Stimulated activated CD4-positive, alpha-beta T cell treated with anti-CD3 and anti-CD28 coated beads, TNF-alpha, amount 100 ng/mL, for 4 hours (primary cell): Measurements from ENCODE around the gene DNM2.
"Not testable (repeated sequence)": the region's sequence is repeated elsewhere in the genome, so short reads cannot be mapped to it uniquely, and the experiment has no call there.

Experiments used
- DNase-seq, 3 experiments: peaks; one replicate each; pipeline ENCODE4 v3.0.0-alpha.2; 2020; ENCODE audit warnings: low read depth in 3 of 3

DNM2 gene

DNA sequence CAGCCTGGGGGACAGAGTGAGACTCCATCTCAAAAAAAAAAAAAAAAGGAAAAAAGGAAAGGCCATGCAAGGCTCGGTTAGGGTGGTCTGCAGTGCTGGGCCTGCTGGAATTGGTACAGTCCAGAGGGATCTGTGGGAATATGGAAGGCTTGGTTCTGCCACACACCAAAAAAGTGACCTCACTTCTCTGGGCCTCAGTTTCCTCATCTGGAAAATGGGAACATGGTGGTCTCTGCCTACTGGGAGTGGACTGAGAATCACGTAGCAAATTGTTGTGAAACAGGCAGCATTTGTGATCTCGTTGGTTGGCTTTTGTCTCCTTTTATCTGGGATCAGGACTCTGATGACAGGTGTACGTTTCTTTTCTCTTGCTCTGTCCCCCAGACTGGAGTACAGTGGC is 7.5 kb downstream of the DNM2 start:
- DNase-seq: no peak

DNA sequence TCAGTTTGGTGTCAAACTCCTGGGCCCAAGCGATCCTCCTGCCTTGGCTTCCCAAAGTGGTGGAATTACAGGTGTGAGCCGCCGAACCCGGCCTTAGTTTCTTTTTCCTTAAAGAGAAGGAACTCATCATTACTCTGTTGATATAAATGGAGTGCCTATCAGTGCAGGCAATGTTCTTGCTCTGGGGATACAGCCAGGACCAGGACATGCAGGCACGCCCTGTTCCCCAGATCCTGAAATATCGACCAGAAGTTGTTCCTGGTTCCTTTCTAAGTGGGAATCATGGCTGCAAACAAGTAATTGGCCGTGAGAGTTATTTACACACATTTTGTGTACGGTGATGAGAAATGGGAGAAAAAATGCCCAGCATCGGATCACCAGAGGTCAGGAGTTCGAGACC is 8.4 kb downstream of the DNM2 start:
- DNase-seq: no peak

DNA sequence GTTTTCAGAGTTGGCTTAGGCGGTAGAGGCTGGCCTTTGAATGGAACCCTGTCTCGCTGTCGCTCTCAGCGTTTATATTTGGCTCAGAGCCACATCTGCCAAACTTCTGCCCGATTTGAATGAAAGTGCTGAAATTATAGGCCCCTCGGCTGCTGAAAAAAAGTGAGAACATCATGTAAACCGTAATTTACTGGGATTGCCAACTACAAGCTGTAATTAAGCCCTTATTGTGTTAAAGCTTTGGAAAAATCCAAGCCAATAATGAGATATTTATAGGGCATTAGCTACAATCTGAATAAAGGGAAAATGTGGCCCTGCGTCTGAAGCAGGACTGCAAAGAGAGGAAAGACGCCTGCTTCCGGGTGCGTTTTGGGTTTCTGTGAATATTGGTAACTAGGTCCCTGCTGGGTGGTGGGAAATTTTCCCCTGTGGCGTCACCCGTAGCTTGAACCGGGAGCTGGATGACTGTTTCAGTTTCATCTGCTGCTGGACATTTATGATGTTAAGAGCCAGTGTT is 9.9 kb downstream of the DNM2 start:
- no peak for DNase-seq

DNA sequence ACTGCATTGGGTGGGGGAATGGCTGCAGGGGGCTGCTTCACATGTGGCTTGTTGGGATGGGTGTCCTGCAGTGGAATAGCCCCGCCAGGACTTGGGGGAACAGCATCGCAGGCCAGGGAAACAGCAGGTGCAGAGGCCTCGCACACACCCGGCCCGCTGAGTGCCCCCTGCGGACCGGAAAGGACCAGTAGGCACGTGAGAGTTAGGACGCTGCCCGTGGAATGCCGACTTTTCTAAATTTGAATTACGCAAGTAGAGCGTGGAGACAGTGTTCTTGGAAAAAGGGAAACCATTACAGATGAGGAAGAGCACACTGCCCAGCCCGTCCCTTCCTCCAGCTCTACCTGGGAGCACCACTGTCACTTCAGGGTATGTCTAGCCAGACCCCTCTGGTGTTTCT is 11.5 kb downstream of the DNM2 start:
- DNase-seq: no peak

DNA sequence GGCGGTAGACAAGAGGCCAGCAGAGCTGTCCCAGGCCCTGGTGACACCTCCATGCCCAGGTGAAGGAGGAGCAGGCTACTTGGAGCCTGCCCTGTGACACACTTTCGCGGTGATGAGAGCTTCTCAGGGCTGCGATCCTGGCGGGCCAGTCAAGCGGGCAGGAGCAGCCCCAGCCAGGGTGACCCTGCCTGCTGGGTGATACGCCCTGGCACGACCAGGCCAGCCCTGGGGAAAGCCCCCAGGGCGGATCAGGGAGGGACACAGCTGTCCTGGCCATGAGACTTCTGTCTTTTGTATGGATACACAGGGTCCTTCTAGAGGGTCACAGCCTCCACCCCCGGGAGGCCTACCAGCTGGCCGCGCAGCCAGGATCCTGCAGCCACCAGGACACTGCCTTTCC is 13.1 kb downstream of the DNM2 start:
- DNase-seq: no peak

DNA sequence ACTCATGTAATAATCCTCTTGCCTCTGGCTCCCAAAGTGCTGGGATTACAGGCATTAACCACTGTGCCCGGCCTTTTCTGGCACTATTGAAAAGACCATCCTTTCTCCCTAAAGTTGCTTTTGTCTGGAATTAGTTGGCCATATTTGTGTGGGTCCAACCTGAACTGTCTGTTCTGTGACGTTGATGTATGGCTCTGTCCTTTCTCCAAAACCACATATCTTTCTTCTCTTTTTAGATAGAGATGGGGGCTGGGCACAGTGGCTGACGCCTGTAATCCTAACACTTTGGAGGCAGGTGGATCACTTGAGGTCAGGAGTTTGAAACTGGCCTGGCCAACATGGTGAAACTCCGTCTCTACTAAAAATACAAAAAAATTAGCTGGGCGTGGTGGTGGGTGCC is 17.9 kb downstream of the DNM2 start:
- no peak for DNase-seq

DNA sequence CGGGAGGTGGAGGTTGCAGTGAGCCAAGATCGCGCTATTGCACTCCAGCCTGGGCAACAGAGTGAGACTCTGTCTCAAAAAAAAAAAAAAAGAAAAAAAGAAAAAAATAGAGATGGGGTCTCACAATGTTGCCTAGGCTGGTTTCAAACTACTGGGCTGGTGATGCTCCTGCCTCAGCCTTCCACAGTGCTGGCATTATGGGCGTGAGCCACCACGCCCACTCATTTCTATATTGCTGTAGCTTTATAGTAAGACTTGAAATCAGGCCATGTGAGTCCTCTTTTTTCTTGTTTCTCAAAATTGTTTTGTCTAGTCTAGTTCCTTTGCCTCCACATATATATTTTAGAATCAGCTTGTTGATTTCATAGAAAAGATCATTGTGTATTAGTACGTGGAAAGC is 18.3 kb downstream of the DNM2 start:
- DNase-seq: no peak

DNA sequence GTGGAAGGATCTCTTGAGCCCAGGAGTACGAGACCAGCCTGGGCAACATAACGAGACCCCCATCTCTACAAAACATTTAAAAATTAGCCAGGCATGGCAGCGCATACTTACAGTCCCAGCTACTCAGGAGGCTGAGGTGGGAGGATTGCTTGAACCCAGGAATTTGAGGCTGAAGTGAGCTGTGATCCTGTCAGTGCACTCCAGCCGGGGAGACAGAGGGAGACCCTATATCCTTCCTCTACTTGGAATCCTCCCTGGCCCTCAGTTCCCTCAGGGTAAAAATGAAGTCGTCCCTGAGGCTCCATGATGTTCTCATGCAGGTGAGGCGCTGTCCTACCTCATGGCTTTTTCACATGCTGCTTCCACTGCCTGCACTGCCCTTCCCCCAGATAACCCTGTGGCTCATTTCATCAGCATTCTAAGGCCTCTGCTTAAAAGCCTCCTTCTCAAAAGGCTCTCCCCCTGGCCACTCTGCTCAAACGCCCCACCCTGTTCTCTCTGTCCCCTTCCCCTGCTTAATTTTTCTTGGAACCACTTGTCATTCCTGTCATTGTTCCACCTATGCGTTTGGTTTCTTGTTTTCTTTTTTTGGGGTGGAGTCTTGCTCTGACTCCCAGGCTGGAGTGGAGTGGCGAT is 19.2 kb downstream of the DNM2 start:
- no peak for DNase-seq

DNA sequence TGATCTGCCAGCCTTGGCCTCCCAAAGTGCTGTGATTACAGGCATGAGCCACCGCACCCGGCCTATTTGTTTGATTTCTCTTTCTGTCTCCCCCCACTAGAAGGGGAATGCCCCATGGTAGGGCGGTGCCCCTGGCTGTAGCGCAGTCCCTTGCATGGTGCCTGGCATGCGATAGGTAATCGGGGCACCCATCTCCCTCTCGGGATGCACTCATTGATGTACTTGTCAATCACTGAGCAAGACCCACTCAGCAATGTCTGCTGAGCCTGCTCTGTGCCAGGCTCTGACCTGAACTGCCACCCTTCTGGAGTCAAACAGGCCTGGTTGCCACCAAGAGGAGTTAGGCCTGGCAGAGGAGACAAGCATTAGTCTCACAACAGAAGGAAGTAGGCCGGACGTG is 19.8 kb downstream of the DNM2 start:
- no peak for DNase-seq

DNA sequence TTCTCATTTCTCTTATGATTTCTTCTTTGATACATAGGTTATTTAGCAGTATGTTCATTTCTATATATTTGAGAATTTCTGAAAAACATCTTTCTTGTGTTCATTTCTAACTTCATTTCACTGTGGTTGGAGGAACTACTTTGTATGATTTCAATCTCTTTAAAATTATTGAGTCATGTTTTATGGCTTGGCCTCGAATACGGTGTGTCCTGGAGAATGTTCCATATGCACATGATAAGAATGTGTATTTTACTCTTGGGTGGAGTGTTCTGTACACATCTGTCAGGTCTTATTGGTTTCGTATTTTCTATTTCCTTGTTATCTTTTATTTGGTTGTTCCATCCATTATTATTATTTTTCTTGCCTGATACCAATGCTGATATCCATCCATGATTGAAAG is 22.9 kb downstream of the DNM2 start:
- DNase-seq: no peak

DNA sequence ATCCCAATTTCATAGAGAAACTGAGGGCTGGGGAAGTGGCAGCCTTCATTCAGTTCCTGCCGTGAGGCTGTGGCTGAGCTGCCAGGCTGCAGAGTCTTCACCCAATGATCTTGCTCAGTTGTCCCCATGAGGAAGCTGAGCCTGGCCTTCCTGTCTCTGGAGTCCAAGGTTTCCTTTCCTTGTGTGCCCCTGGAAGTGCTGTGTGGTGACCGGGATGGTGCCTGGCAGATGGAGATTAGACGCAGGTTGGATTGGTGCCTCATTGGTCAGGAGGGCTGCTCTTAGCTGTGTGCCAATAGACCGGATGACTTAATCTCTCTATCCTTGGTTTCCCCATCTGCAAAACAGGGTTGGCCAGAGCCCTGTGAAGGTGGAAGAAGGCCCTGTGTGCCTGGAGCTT is 24.6 kb downstream of the DNM2 start:
- no peak for DNase-seq

DNA sequence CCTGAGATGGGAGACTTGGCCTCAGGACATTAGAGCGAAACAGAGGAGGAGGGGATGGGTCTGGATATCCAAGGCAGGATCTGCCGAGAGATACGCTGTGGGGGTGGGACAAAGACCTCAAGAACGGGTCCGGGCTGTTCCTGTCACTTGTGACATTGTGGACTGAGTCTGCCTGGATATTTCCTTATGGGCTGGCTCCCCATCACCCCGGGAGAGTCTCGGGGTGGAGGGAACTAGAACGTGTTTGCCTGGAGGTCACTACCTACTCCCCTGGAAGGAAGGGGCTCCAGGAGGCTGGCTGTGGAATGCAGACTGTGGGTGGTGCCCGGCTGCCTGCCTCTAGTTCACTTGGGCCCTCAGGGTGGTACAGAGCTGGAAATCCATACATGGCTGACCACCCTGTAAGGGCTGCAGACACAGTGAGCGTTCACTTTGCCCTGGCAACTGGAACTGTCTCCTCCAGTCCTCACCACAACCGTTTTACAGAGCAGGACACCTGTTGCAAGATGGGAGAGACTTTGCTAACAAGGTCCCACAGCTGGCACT is 26.4 kb downstream of the DNM2 start:
- DNase-seq: no peak

DNA sequence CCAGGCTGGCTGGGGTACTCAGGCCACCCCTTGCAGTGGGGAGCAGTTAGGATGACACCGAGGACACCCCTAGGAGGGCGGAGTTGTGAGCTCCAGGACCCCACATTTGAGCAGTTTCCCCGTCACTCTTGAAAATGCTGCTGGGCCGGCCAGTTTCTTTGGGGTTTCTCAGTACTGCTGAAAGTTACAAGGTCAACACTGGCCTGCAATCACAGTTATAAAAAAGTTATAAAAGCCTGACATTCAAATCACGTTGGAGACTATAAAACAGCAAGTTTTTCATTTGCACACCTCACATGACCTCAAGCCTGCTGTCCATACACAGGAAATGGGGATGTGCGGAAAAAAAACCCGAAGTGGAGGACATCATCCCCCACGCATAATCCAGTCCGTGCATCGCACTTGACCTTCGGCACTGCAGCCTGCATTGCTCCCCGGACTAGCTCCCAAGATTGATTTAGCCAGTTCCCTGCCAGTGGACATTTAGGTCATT is 27.0 kb downstream of the DNM2 start:
- no peak for DNase-seq

DNA sequence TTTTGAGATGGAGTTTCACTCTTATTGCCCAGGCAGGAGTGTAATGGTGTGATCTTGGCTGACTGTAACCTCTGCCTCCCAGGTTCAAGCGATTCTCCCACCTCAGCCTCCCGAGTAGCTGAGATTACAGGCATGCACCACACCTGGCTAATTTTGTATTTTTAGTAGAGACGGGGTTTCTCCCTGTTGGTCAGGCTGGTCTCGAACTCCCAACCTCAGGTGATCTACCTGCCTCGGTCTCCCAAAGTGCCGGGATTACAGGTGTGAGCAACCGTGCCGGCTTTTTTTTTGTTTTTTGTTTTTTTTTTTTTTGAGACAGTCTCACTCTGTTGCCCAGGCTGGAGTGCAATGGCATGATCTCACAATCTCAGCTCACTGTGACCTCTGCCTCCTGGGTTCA is 28.6 kb downstream of the DNM2 start:
- not testable (repeated sequence) for DNase-seq

DNA sequence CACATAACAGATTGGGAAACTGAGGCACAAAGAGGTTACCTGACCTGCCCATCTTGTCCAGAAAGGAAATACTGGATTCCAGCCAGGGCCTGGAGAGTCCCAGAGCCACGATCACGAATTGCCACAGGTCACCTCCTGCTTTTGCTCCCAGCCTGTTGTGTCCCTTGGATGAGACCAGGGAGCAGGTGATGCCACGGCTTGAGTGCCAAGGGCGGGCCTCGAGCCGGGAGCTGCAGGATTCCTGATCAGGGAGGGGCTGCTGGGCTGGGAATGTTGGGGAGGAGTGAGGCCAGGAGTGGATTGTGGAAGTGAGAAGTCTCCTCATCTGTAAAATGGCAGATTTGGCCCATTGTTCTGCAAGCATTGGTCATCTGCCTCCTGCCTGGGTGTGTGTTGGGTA is 29.4 kb downstream of the DNM2 start:
- DNase-seq: no peak

DNA sequence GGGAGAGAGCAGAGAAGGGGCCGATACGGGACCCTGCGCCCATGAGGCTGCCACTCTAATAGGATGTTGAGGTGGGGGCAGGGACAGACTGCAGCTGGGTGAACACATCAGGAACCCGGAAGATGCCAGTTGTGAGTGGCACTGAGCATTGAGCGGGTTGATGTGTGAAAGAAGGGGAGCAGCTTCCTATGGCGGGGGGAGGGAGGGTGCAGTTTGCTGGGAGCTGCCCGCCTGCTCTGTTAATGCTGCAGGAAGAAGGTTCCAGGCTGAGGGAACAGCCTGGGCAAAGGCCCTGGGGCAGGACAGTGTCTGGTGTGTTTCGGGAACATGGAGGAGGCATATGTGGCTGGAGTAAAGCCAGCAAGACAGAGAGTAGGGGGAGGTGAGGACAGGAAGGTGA is 29.8 kb downstream of the DNM2 start:
- no peak for DNase-seq

DNA sequence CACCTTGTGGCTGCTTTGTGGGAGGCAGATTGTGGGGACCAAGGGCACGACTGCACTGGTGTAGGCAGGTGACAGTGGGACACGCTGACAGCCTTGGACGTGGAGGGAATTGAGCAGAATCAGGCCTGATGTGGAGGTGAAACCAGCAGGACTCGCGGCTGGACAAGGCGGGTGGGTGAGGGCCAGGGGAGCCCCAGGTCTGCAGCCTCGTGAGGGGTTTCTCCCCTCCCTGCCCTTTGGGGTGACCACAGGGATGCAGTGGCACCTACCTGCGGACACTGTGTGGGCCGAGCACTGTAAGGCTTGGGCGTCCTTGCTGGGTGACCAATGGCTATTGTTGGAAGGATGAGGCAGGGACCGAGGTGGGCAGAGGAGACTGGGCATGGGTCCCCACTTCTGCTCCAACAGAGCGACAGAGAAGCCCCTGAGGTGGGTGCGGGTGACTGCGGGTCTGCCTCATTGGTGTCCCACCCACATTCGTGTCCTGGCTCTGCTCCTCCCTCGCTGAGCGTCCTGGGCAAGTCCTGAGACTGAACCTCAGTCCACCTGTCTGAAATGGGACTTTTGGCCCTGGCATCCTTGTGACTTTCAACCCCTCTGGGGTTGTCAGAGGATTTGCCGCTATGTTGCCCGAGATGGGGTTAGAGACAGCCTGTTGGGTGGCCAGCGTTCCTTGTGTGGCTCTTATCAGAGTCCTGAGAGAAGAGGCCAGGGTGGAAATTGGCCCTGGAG is 30.5 kb downstream of the DNM2 start:
- DNase-seq: no peak

DNA sequence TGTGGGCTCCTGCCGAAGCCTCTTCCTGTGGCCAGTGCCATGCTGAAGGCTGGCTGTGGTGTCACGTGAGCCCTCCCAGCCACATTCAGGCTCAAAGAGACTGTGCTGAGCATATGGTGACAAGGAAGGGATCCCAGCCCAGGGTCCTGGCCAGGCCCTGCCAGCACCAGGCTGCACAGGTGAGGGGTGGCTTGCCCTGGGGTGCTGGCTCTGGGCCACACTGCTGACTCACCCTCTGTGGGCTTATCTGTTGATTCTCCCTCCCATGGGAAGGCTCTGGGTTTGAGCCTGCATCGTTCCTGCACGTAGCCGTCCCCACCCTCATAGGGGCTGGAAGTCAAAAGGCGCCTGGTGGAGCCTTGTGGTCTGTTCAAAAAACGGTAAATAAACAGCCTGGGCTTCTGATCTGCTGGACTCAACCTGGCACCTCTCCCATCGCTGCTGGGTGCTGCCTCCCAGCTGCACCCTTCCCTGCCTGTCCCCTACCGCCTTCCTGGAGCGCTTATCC is 31.1 kb downstream of the DNM2 start:
- no peak for DNase-seq

DNA sequence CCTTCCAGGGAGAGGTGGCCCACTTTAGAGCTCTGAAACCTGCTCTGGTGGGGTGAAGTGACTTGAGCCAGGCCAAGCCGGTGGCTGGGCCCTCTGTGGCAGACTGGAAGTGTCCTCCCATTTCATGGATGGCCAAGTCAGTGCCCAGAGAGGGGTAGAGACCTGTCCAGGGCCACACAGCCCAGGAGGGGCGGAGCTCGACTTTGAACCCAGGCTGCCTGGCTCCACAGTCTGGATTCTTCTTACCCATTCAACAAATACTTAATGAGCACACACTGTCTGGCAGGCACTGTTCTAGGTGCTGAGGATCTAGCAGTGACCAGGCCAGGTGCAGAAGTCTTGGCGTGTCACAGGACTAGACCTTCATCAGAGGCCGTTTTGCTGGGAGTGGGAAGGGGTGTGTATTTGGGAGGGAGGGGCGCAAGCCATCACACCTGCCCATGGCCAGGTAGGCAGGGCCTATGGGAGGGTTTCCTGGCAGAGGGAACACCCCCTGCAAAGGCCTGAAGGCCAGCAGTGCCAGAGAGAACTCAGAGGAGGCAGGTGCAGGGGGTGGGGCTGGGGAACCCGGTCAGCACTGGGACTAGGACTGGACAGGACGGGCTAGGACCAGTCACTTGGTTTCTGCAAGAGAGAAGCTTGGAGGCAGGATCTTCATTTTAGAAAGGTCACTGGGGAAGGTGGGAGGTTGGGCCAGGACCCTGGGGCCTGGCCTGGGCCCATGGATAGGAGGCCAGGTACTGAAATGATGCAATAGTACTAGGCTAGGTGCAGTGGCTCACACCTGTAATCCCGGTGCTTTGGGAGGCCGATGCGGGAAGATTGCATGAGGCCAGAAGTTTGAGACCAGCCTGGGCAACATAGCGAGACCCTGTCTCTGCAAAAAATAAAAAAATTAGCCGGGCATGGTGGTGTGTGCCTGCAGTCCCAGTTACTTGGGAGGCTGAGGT is 31.8 kb downstream of the DNM2 start:
- no peak for DNase-seq

DNA sequence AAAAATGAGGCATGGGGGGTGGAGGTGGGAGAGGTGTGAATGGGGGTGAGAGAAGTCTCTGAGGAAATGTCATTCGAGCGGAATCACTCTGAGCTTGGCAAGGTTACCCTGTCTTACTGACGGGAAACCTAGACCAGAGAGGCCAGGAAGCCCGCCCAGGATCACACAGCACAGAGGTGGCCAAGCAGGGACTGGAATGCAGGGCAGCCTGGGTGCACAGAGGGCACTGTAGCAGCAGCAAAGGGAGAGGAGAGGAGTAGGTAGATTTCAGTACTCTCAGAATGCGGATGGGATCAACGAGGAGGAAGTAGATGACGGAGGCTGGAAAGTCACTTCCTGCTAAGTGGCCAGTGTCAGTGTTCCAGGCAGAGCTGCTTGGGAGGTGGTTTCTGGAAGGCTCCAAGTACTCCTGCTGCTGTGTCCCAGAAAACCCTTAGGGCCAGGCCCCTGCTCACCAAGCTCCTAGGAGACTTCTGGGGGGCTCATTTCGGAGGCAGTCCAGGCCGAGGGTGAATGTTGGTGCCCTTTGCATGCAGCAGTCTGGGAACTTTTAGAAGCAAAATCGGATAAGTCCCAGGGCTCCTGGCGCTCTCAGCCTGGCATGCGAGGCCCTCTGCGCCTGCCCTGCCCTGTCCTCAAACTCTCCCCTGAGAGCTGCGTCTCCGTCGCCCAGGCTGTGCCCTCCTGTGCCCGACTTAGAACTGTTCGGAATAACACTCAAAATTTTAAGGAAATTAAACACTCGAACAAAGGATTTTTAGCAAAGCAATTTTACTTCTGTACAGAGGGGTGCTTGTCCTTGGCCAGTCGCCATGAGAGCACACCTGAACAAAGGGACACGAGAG is 33.5 kb downstream of the DNM2 start:
- no peak for DNase-seq
